IMR-90 (cell line): Measurements from ENCODE around the gene LRIG1. TPM values are rescaled to one million over a fixed set of nuclear protein-coding genes. Genes with fewer than 3 reads are reported as not detected.

Experiments
- ATAC-seq: fragments of 200-7000 bp; cut with Tn5 transposase; 2 replicates; pipeline ENCODE4 v1.9.1; 2020; ENCODE audit warnings: low read depth, mild to moderate bottlenecking, moderate library complexity
- BruUV-seq: library from RNA; stranded (reverse); fragments of 400-500 nt; replicated peaks from 2 replicates; lab custom pipeline; 2021; lab: Mats Ljungman, UMichigan
- CTCF ChIA-PET: fragments of 300-600 bp; formaldehyde crosslinking; extraction: SDS; loops from one replicate; lab custom pipeline; 2021; ENCODE audit warnings: antibody characterized with exemption; lab: Yijun Ruan, JAX
- POLR2A ChIA-PET: fragments of 300-600 bp; sonication (Branson Sonifier 250); formaldehyde crosslinking; loops from one replicate; lab custom pipeline; 2022; ENCODE audit warnings: antibody characterized with exemption; ENCODE audit not compliant: unreplicated experiment; lab: Charles Lee
- DNase-seq: peaks from one replicate; pipeline ENCODE4 v3.0.0; 2013
- H2AFZ ChIP-seq: replicated peaks from 2 replicates; pipeline ENCODE3; 2013; ENCODE audit warnings: low read length, mild to moderate bottlenecking; ENCODE audit not compliant: poor library complexity
- H2AK5ac ChIP-seq: 2 replicates; pipeline ENCODE4 v1.6.1; 2013; ENCODE audit warnings: low read depth, low read length, inconsistent platforms
- H2AK9ac ChIP-seq: replicated peaks from 2 replicates; pipeline ENCODE3; 2013; ENCODE audit warnings: mild to moderate bottlenecking, low read depth, low read length, moderate library complexity; ENCODE audit not compliant: poor library complexity
- H2BK120ac ChIP-seq: 2 replicates; pipeline ENCODE4 v1.6.1; 2013; ENCODE audit warnings: low read depth, low read length, inconsistent platforms
- H2BK15ac ChIP-seq: 3 replicates; pipeline ENCODE4 v1.6.1; 2013; ENCODE audit warnings: low read depth, low read length, inconsistent platforms
- H2BK20ac ChIP-seq: 2 replicates; pipeline ENCODE4 v1.6.1; 2013; ENCODE audit warnings: low read depth, mild to moderate bottlenecking, inconsistent platforms, low read length, moderate library complexity
- H2BK5ac ChIP-seq: 2 replicates; pipeline ENCODE4 v1.6.1; 2013; ENCODE audit warnings: mild to moderate bottlenecking, low read depth, low read length, inconsistent platforms; ENCODE audit not compliant: poor library complexity, severe bottlenecking
- H3K14ac ChIP-seq: replicated peaks from 2 replicates; pipeline ENCODE4 v1.6.1; 2013; ENCODE audit warnings: low read depth, low read length, inconsistent platforms
- H3K18ac ChIP-seq: 2 replicates; pipeline ENCODE4 v1.6.1; 2013; ENCODE audit warnings: low read depth, low read length, control low read depth
- H3K23ac ChIP-seq: 2 replicates; pipeline ENCODE4 v1.6.1; 2013; ENCODE audit warnings: low read depth, low read length, inconsistent platforms
- H3K27ac ChIP-seq: 2 replicates; pipeline ENCODE4 v1.5.1; 2013; ENCODE audit warnings: mild to moderate bottlenecking, control low read depth, low read length; ENCODE audit not compliant: insufficient read depth
- H3K27me3 ChIP-seq: 2 replicates; pipeline ENCODE4 v1.6.1; 2013; ENCODE audit warnings: low read length; ENCODE audit not compliant: control insufficient read depth, insufficient read depth
- H3K36me3 ChIP-seq: 2 replicates; pipeline ENCODE4 v1.6.1; 2013; ENCODE audit warnings: low read length, mixed read lengths; ENCODE audit not compliant: control insufficient read depth, insufficient read depth
- H3K4ac ChIP-seq: 2 replicates; pipeline ENCODE4 v1.6.1; 2013; ENCODE audit warnings: low read depth, low read length, inconsistent platforms
- H3K4me1 ChIP-seq: 2 replicates; pipeline ENCODE4 v1.6.1; 2013; ENCODE audit warnings: low read length, mixed read lengths; ENCODE audit not compliant: control insufficient read depth, insufficient read depth
- H3K4me2 ChIP-seq: 2 replicates; pipeline ENCODE4 v1.6.1; 2013; ENCODE audit warnings: low read depth, mild to moderate bottlenecking, control low read depth, low read length, moderate library complexity
- H3K4me3 ChIP-seq: 2 replicates; pipeline ENCODE4 v1.5.1; 2013; ENCODE audit warnings: low read depth, mild to moderate bottlenecking, control low read depth, low read length, moderate library complexity; ENCODE audit not compliant: insufficient read depth
- H3K56ac ChIP-seq: 2 replicates; pipeline ENCODE4 v1.6.1; 2013; ENCODE audit warnings: low read length, inconsistent platforms; ENCODE audit not compliant: insufficient read depth; ENCODE audit errors: extremely low read depth
- H3K79me1 ChIP-seq, 2 experiments: 2 replicates each; pipeline ENCODE4 v1.6.1; 2013; ENCODE audit warnings: low read length in 2 of 2, inconsistent platforms in 1 of 2, low read depth in 1 of 2
- H3K9ac ChIP-seq: 2 replicates; pipeline ENCODE4 v1.6.1; 2013; ENCODE audit warnings: low read depth, low read length, control low read depth
- H3K9me1 ChIP-seq: 2 replicates; pipeline ENCODE4 v1.6.1; 2013; ENCODE audit warnings: low read length, inconsistent platforms; ENCODE audit not compliant: insufficient read depth
- H3K9me3 ChIP-seq: 2 replicates; pipeline ENCODE4 v1.6.1; 2013; ENCODE audit warnings: low read length; ENCODE audit not compliant: control insufficient read depth, insufficient read depth
- H4K20me1 ChIP-seq: 2 replicates; pipeline ENCODE4 v1.6.1; 2013; ENCODE audit warnings: low read length, inconsistent platforms; ENCODE audit not compliant: insufficient read depth
- H4K5ac ChIP-seq: 2 replicates; pipeline ENCODE4 v1.6.1; 2013; ENCODE audit warnings: mild to moderate bottlenecking, low read depth, low read length, control low read depth
- H4K8ac ChIP-seq, 2 experiments: 2 replicates each; pipeline ENCODE4 v1.6.1; 2013; ENCODE audit warnings: low read depth in 2 of 2, low read length in 2 of 2, control low read depth in 1 of 2, inconsistent platforms in 1 of 2
- H4K91ac ChIP-seq: 2 replicates; pipeline ENCODE4 v1.6.1; 2013; ENCODE audit warnings: low read depth, low read length, inconsistent platforms; ENCODE audit not compliant: insufficient read depth
- CTCF ChIP-seq: conservative IDR thresholded peaks from 2 replicates; pipeline ENCODE4 v1.5.1; 2012; ENCODE audit warnings: mild to moderate bottlenecking, low read depth, low read length, improper control_type of control experiment
- MAFK ChIP-seq: IDR thresholded peaks from 2 replicates; pipeline ENCODE4 v1.6.1; 2012; ENCODE audit warnings: low read depth, low read length, improper control_type of control experiment
- MXI1 ChIP-seq: IDR thresholded peaks from 2 replicates; pipeline ENCODE4 v1.6.1; 2012; ENCODE audit warnings: low read depth, mild to moderate bottlenecking, low read length, moderate library complexity, borderline replicate concordance
- NFE2L2 ChIP-seq: fragments of 150-350 bp; IDR thresholded peaks from 2 replicates; pipeline ENCODE4 v1.6.1; 2016; ENCODE audit warnings: low read depth, mild to moderate bottlenecking, low read length
- POLR2A ChIP-seq: IDR thresholded peaks from 2 replicates; pipeline ENCODE4 v1.6.1; 2012; ENCODE audit warnings: mild to moderate bottlenecking, low read depth, low read length
- RFX5 ChIP-seq: IDR thresholded peaks from 2 replicates; pipeline ENCODE4 v1.8.0; 2012; ENCODE audit warnings: low read depth, mild to moderate bottlenecking, low read length, moderate library complexity
- WGBS, 2 experiments: methylation state at CpG; one replicate each; pipeline versions ENCODE4 v1.1.5 to v1.1.7; 2013; ENCODE audit warnings: missing lambda C conversion rate in 2 of 2; ENCODE audit not compliant: insufficient read length in 1 of 2; ENCODE audit errors: extremely low coverage in 2 of 2; 5-methylcytosine and 5-hydroxymethylcytosine counted together
- dilution Hi-C: fragments of 300-500 bp; cut with HindIII; formaldehyde crosslinking; loops from one replicate; pipeline ENCODE4 v1.14.3; 2018; ENCODE audit warnings: low sequenced_read_pairs; ENCODE audit not compliant: unreplicated experiment
- in situ Hi-C: fragments of 300-500 bp; cut with MboI; formaldehyde crosslinking; loops from 3 replicates; pipeline ENCODE4 v1.14.3; 2019; ENCODE audit warnings: low sequenced_read_pairs, inconsistent platforms, mixed read lengths
- intact Hi-C: fragments of 100-400 bp; cut with micrococcal nuclease; formaldehyde crosslinking; loops from 2 replicates; pipeline ENCODE4 v1.10.0; 2022
- polyA plus RNA-seq, 3 experiments: library from polyadenylated mRNA; depleted of rRNA; stranded (reverse); fragments of >200 nt; gene quantifications; 2 replicates each; pipeline ENCODE4 v1.2.3, GENCODE V29; 2012; ENCODE audit warnings: low replicate concordance in 1 of 3
- total RNA-seq: library from RNA; depleted of rRNA; stranded (reverse); fragments of >200 nt; gene quantifications from 2 replicates; pipeline ENCODE4 v1.2.3, GENCODE V29; 2012
- TF ChIP-seq, protein P1 (sequence below): fragments of 150-350 bp; IDR thresholded peaks from 2 replicates; pipeline ENCODE4 v1.6.1; 2017; ENCODE audit warnings: mild to moderate bottlenecking, antibody characterized with exemption, low read length, low read depth

The LRIG1 gene
- total and polyA plus RNA-seq, 2 of the 4 experiments (the other 2 are of a cell fraction): 62.8 to 87.8 TPM

- Histone ChIP-seq H3K4me2 (no peak overlapping the region), H2BK15ac (no peak overlapping the region), H3K18ac (no peak overlapping the region), H3K4ac (no peak overlapping the region), H3K9ac (no peak overlapping the region), H4K91ac (no peak overlapping the region), H3K9me1 (no peaks in the 10 kb centered on the region), H3K36me3 (no peaks in the 10 kb centered on the region), H3K27ac (no peak overlapping the region), H2BK20ac (no peak overlapping the region), H3K9me3 (peaks cover 2% of the 10 kb centered on the region), H3K56ac (no peak overlapping the region), H3K27me3 (peaks cover 4% of the 10 kb centered on the region), H3K14ac (no peak overlapping the region), H2BK5ac (no peak overlapping the region), H2AFZ (no peak overlapping the region), H2AK9ac (no peak overlapping the region), H2BK120ac (no peak overlapping the region), H2AK5ac (no peak overlapping the region), H4K20me1 (no peaks in the 10 kb centered on the region), H3K4me1 (no peaks in the 10 kb centered on the region), H4K5ac (no peak overlapping the region), H4K8ac (no peak overlapping the region), H3K23ac (no peak overlapping the region), H3K79me1 (no peaks in the 10 kb centered on the region), H3K4me3 (no peak overlapping the region)
- TF ChIP-seq NFE2L2 (no peak), MXI1 (no peak), MAFK (peak; percentile 85), CTCF (no peak), POLR2A (no peak), RFX5 (no peak)
- TF ChIP-seq, protein P1, sequence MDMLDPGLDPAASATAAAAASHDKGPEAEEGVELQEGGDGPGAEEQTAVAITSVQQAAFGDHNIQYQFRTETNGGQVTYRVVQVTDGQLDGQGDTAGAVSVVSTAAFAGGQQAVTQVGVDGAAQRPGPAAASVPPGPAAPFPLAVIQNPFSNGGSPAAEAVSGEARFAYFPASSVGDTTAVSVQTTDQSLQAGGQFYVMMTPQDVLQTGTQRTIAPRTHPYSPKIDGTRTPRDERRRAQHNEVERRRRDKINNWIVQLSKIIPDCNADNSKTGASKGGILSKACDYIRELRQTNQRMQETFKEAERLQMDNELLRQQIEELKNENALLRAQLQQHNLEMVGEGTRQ: no peak
- WGBS, 2 experiments: no CpG with 5 or more reads among the region's 3 CpGs
- intact Hi-C loops (no loop called here), dilution Hi-C loops (no loop called here), in situ Hi-C loops (no loop called here)
- ChIA-PET POLR2A (no interaction called here), CTCF (no interaction called here)
- no TSS peak for BruUV-seq
- no peak for DNase-seq
- ATAC-seq: no peak
Measured at GRCh38 chr3:66525771-66526170, 24.9 kb upstream of the LRIG1 start.
